Superior temporal gyrus (tissue), 1 donor: ENCODE measurements around the gene CACNA1C.
"Not testable (repeated sequence)": the region's sequence is repeated elsewhere in the genome, so short reads cannot be mapped to it uniquely, and the experiment has no call there.

ENCODE experiments used
- DNase-seq: peaks from one replicate; pipeline ENCODE4 v3.0.0-alpha.2; 2016; ENCODE audit errors: extremely low spot score

Gene CACNA1C

DNA sequence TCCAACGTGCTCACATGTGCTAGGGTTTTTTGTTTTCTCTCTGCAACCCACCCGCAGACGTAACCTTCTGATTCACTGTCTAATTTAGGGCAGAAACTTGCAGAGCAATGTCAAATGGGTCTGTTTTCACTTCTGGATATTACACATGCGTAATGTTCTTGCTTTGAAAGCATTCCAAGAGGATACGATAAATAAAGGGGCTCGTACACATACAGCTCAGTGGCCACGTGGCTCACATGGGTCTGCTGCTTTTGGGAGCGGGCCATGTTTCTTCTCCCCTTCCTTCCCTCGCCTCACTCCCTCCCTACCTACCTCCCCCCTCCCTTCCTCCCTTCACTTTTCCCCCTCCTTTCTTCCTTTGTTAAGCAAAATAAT is 23.4 kb downstream of the CACNA1C start:
- DNase-seq = no peak

DNA sequence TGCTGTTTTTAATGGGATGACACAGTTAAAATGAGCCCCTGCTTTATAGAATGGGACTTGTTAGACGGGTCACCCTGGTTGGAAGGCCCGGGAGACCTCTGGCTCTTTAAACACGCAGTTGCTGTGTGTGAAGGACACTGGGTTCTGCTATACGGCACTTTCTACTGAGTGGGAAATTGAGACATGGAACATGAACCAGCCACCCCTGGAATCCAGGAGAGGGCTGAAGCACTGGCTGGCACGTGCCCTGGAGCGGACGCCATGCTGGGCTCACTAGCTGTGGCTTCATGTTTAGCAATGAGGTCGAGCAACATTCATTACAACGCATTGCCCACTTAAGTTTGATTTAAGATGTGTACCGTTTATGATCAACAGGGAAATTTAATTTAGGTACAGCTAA is 23.9 kb downstream of the CACNA1C start:
- no peak for DNase-seq

DNA sequence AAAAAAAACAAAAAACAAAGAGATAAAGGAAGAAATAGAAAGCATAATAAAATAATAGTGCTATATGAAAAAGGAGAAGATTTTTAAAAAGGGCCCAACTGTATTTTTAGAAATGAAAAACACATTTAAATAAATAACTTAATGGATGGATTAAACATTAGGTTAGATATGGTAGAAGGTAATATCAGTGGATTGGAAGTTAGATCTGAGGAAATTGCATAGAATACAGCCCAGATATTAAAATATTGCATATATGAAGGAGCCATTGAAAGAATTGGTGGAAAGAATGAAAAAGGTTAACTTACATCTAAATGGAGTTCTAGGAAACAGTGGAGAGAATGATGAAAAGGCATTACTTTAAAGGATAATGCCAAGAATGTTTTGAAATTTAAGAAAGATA is 27.8 kb downstream of the CACNA1C start:
- DNase-seq = no peak

DNA sequence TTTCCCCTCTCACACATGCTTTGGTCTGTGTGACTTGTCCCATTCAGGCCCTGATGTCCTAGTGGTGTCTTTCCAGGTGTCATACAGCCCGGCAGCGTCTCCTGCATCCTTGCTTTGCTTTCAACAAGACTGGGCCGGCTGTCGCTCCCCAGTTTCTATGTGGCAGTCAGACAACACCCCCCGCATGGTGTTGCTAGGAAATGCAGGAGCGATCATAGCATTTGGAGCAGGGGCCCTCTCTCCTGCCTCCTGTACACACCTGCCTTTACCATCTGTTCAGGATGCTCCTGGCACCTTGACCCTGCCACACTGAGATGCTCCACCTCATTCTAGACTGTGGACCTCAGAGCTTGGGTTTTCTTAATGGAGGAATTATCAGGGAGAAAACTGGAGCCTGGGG is 29.5 kb downstream of the CACNA1C start:
- no peak for DNase-seq

DNA sequence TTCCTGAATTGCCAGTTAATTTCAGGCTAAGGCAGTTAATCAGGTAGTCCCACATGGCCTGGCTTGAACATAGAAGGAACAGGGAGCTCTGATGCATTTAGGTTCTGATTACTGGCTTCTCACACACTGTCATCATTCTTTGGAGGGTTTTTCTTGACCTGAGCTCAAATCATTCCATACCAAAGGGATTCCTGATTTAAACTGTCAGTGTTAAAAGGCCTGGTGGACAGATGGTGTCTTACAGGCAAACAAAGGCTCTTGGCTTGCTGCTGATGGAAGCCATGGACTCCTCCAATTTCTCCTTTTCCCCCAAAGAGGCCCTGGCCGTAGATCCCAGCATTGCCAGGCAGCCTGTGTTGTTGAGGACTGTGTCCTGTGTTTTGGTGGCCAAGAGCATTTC is 30.2 kb downstream of the CACNA1C start:
- DNase-seq = no peak

DNA sequence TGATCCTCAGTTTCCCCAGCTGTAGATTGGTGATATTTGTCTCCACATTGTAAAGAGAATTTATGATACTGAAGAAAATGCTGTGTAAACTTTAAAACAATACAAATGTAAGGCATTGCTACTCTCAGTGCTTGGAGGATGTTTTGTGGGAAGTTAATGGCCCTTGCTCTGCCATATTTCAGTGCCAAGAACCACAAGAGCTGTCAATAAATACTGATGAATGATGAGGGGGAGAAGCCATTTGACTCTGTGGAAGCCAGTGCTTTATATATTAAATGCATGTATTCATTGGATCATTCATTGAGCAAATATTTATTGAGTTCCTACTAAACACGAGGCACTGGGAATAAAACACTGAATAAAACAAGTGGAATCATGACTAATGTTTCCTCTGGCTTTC is 30.8 kb downstream of the CACNA1C start:
- no peak for DNase-seq

DNA sequence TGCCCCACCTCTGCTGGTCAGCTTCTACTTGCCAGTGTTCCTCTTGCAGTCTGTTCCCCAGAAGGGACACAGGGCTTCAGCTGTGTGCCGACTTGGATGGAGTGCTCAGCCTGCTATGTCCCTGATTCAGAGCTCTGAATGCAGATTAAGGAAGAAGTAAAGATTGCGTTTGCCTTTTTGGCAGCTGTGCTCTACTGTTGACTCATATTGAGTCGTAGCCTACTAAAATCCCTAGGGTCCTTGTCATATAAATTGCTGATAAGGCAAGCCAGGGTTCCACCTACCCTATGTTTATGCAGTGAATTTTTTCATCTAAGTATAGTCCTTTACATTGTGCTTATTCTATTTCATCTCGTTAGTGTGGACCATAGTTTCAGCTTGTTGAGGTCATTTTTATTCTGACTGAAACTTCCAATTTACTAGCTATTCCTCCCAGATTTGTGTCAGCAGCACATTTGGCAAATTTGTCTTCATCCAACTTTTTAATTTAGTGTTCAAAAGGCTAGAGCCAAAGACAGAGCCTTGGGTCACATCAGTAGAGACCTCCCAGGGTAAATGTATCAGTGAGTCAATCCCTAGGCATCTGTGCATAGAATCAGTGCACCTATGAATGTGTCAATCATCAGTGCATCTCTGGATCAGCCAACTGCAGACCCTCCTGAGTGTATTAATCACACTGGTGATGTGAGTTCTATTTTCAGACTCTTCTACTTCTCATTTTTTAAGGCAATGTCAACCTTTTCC is 31.9 kb downstream of the CACNA1C start:
- no peak for DNase-seq

DNA sequence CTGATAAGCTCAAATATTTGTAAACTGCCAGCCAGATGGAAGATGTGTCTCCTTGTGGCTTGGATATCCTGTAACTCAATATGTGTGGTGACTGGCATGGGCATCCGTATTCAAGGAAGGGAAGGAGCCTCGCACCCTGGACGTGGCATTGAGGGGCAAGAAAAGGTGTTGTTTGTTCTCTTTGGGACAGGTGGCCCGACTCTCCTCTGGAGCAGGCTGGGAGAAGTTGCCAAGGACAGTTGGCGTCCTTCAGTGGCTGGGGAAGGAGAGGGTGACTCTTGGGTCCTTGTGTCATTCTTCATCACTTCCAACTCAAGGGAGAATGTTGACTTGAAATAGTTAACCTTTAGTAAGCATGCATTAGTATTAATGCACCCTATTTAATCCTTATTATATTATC is 39.6 kb downstream of the CACNA1C start:
- DNase-seq = no peak

DNA sequence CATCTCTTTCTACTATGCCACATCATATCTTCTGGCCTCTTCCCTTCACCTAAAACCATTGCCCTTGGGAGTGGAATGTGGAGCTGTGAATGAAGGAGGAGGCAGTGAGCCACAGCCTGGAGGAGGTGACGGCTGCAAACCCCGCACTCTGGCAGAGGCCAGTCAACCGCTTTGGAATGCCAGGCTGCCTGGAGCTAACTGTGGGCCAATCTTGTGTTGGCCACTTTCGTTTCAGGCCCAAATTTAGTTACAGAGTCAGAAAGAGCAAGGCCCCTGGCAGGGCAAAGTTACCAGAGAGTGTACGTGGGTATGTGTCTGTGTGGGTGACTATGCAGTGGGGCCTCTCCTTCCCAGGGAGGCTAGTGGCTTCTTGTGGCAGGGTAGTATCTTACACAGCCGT is 40.1 kb downstream of the CACNA1C start:
- no peak for DNase-seq

DNA sequence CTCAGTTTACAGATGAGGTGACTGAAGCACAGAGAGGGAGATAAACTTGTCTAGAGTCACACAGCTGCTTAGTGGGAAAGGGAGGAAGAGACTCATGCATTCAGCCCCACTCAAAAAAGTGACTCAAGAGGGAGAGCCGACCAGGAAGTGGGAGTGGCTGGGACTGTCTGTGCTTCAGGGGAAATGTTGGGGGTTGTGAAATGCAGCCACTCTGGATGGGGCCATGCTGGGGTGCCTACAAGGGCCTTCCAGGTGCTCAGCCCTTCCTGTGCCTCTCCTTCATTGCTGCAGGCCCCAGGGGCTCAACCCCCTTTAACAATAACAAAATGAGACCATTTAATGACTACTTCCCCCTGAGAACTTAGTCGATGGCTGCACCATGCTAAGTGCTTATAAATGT is 41.8 kb downstream of the CACNA1C start:
- DNase-seq = no peak

DNA sequence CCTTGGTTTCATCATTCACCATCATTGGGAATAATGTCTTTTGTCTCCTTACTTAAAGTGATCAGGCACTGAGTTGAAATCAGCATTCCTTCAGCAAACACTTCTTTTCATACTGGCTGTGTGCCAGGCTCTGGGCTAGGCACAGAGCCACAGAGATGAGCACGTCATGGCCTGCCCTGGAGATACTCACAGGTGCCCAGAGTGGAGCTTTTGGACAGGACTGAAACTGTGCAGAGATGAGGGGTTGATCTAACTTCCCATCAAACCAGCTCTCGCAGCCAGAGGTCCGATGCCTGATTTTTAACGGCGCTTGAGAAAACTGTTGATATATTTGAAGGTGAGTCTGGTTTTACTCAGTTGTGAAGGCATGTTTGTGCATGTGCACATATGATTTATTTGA is 43.1 kb downstream of the CACNA1C start:
- DNase-seq = no peak

DNA sequence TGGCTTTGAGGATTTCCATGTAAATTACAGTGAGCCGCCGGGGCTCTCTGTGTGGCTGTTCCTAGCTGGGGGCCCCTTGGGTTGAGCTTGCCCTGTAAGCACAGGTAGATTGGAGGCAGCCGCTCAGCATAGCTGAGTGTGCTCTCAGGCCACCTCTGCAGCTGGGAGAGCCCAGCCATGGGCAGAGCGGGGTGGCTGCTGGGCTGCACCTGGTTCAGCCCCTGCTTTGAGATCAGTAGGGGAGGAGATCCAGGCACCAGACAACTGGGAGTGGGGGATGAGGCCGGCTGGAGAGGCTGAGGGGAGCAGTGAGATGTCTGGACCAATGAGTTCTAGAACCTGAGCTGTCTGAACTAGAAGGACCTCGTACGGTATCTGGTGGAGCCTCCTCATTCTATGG is 44.8 kb downstream of the CACNA1C start:
- no peak for DNase-seq

DNA sequence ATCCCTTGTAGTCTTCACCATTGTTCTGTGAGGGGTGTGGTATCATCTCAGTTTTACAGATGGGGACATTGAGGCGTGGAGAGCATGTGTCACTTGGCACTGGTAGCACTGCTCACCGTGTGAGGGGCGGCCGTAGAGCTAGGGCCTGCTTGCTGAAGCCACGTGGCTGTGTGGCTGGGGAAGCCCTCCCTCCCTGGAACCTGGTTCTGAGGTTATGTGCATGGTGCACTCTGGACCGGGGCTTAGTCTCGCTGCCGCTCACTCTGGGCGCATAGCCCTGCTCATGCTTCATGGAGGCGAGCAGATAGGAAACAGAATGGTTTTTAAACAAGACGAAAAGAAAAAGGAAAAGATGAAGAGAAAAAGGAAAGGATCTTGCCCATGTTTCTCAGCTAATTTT is 46.1 kb downstream of the CACNA1C start:
- DNase-seq = no peak

DNA sequence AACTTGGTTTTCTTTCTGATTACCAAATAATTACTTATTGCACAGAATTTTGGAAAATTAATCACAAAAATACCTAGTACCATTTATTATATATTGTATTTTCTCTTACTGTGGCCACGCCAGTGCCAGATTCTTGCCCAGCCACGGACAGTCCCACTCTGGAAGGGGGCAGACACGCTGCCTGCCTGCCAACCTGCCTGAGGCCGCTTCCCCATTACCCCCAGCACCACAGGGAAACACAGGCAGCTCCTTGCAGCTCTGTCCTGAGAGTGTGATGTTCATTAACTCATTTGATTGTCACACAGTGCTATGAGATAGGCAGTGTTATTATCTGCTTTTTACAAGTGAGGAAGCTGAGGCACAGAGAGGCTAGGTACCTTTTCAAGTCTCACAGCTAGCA is 46.8 kb downstream of the CACNA1C start:
- DNase-seq = no peak

DNA sequence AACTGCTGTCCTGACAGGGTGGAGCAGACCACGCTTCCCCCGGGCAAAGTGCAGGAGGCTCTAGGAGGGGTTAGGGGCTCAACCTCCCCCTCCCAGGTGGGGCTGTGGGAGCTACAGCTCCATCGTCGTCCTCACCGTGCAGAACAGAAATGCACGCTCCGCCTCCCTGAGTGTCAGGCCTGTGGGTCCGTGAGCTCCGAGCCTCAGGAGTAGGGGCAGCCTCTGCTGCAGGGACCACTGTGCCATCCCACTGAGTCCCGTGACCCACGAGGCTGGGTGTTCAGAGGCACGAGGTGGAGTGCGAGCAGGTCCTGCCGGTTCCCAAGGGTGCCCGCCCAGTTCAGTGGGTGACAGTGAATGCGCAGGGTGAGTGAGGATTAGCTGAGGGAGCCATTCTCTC is 48.6 kb downstream of the CACNA1C start:
- DNase-seq = no peak

DNA sequence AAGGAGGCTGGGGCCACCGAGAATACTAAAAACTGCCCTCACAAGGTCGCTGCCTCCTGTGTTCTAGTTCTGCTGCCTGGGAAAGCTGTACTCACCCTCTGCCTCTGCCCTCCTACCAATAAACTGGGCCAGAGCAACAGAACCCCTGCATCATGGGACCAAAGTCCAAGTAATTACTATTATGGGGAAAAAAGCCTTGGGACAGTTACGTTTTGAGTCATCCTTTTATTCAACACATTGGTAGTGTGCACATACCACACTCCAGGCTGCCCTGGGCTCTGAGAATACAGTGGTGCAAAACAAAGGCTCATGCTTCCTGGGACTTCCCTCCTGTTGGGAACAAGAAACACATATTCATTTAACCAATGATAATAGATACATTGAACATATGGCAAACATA is 49.0 kb downstream of the CACNA1C start:
- DNase-seq = no peak

DNA sequence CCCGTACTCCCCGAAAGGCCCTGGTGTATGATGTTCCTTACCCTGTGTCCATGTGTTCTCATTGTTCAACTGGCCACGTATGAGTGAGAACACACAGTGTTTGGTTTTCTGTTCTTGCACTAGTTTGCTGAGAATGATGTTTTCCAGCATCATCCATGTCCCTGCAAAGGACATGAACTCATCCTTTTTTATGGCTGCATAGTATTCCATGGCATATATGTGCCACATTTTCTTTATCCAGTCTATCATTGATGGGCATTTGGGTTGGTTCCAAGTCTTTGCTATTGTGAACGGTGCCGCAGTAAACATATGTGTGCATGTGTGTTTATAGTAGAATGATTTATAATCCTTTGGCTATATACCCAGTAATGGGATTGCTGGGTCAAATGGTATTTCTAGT is 49.9 kb downstream of the CACNA1C start:
- DNase-seq = not testable (repeated sequence)

DNA sequence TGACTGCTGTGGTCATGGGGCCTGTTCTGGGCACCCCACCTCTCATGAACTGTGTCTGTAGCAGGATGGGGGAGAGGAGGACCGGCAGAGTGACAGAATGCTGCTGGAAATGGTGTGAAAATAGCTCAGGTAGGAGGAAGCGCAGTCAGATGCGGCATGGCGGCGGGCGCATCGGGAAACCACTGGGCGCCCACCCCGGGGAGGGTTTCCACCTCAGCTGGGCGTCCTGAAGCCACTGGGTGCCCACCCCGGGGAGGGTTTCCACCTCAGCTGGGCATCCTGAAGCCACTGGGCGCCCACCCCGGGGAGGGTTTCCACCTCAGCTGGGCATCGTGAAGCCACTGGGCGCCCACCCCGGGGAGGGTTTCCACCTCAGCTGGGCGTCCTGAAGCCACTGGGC is 52.6 kb downstream of the CACNA1C start:
- DNase-seq = not testable (repeated sequence)

DNA sequence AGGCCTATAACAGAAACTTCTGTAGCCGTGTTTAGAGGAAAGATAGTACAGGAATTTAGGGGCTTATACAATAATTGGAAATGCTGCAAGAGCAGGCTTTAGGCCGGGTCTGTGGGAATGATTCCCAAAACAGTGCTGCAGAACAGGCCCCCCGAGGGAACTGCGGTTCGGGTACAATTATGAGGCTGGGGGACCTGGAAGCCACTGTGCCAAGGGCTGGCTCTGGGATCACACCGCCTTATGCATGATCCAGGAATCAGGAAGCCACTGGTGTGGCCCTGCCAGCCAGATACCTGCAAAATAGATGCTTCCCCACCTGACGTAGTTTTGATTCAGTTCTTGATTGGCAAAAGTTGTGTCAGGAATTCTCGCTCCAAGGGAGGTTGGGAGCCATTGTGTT is 55.4 kb downstream of the CACNA1C start:
- no peak for DNase-seq

DNA sequence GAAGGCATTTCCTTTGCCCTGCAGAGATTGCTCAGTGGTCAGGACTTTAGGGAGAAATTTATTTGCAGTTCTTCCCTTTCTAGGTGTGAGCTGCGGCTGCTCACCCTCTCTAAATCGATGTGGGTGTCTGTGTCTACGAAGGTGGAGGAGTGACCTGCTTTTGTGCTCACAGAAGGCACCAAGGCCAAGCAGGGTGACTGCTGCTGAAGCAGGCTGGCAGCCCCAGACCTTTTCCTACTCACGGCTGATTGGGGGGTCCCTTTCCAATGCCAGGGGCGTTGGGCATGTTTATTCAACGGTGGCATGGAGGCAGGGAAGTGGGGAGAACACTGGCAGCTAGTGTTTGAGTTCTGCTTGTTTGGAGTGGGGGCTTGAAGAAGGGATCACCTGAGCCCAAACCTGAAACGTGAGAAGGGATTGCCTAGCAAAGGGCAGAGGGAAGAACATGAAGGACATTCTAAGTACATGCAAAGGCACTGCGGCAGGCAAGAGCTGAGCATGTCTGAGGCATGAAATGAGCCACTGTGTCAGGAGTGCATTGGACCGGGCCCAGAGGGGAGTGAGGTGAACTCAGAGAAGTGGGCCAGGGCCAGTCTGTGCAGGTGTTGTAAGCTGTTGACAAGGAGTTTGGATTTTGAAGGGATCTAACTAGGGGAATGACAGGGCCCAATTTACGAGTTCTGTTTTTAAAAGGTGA is 56.3 kb downstream of the CACNA1C start:
- DNase-seq = no peak

DNA sequence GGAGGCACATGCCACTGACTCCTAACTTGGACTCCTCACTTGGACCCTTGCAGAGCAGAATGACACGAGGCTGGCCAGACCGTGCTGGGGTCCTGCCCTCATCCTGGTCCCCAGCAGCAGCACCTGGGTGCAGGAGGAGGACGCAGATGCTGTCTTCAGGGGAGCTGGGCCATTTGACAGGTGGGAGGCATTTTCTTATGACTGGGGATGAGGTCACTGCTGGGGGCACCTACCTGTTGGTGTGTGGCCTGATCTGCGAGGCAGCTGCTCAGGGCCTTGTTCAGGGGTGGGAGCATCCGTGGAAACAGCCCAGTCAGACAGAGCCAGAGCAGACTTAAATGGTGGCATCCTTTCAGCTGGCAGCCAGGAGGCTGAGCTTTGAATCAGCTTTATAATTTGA is 57.3 kb downstream of the CACNA1C start:
- no peak for DNase-seq

DNA sequence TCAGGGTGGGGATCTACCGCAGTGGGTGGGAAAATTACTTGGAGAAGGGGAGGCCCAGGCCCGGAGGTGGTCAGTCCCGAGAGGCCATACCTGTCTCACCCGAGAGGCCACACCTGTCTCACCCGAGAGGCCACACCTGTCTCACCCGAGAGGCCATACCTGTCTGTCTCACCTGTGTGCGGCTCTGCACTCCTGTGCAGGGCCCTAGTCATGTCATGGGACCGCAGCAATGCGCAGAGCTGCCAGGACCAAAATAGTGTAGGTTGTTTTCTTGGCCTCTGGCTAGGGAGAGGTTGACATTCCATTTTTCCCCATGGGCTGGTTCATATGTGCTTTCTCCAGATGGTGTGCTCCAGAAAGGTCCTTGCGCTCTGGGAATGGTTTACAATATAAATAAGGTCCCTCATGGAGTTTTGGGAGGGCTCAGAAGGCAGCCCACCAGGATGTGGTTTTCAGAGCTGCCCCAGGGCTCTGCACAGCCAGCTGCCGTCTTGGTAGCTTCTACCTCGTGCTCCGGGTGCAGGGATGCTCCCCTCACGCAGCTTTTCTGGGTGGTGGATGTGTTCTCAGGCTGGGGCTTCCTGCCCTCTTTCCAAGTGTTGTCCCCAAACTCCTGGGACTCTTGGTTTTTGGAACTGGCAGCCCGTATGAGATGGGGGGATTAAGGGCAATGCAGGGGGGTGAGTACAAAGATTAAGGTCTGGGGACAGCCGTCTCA is 58.2 kb downstream of the CACNA1C start:
- no peak for DNase-seq

DNA sequence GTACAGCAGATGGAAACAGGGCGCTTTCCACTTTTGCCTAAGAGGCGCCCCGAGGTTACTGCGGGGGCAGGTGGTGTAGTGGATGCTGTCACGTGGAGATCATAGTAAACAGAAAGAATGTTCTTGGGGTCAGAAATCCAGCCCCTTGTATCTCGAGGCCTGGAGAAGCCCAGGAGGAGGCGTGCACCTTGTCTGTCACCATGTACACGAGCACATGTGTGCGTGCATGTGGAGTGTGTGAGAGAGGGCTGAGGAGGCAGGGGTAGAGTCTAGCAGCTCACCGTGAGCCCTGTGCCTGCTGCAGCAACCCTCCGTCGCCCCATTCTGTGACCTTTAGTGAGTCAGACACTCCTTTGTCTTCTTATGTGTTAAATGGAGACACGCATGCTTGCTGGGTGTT is 59.0 kb downstream of the CACNA1C start:
- DNase-seq = no peak
